GM18502 (cell line): ENCODE measurements around the gene DOCK9.

ENCODE experiments used
- ATAC-seq: cut with Tn5 transposase; IDR thresholded peaks from one replicate; pipeline ENCODE4 v1.9.1; 2021; ENCODE audit warnings: mild to moderate bottlenecking; ENCODE audit not compliant: unreplicated experiment, poor library complexity

The DOCK9 gene

GRCh38 chr13:98957731-98958442, 20.0 kb downstream of the DOCK9 start:
- no peak for ATAC-seq

- ATAC-seq = no peak
These were observed 22.5 kb downstream of the DOCK9 start for GRCh38 chr13:98955336-98955735.

- ATAC-seq = no peak
These were observed 23.6 kb downstream of the DOCK9 start for GRCh38 chr13:98954313-98954712.

GRCh38 chr13:98951266-98951665, 26.6 kb downstream of the DOCK9 start:
- ATAC-seq = no peak

GRCh38 chr13:98950705-98951104, 27.2 kb downstream of the DOCK9 start:
- no peak for ATAC-seq

- ATAC-seq = no peak
These were observed 29.9 kb downstream of the DOCK9 start for GRCh38 chr13:98947925-98948324.

GRCh38 chr13:98945863-98946605, 31.8 kb downstream of the DOCK9 start:
- no peak for ATAC-seq

- ATAC-seq = no peak
These were observed 33.5 kb downstream of the DOCK9 start for GRCh38 chr13:98944336-98944735.

GRCh38 chr13:98942997-98943396, 34.9 kb downstream of the DOCK9 start:
- no peak for ATAC-seq

- ATAC-seq = no peak
These were observed 35.4 kb downstream of the DOCK9 start for GRCh38 chr13:98942485-98942884.

GRCh38 chr13:98941536-98941935, 36.3 kb downstream of the DOCK9 start:
- no peak for ATAC-seq

GRCh38 chr13:98941126-98941525, 36.7 kb downstream of the DOCK9 start:
- no peak for ATAC-seq

- ATAC-seq = no peak
These were observed 37.4 kb downstream of the DOCK9 start for GRCh38 chr13:98940325-98941001.

GRCh38 chr13:98939660-98940191, 38.1 kb downstream of the DOCK9 start:
- no peak for ATAC-seq

GRCh38 chr13:98938801-98939200, 39.1 kb downstream of the DOCK9 start:
- ATAC-seq = no peak

GRCh38 chr13:98937911-98938381, 39.9 kb downstream of the DOCK9 start:
- ATAC-seq = no peak

- no peak for ATAC-seq
These were observed 43.6 kb downstream of the DOCK9 start for GRCh38 chr13:98934243-98934642.

GRCh38 chr13:98930151-98930591, 47.7 kb downstream of the DOCK9 start:
- no peak for ATAC-seq

- no peak for ATAC-seq
These were observed 49.6 kb downstream of the DOCK9 start for GRCh38 chr13:98927951-98928927.

GRCh38 chr13:98925949-98926348, 51.9 kb downstream of the DOCK9 start:
- ATAC-seq = no peak
